ENCODE data around the gene DDX53. TPM values are rescaled to one million over a fixed set of nuclear protein-coding genes. Genes with fewer than 3 reads are reported as not detected.

The DDX53 gene
- total RNA-seq (2014; rRNA removed; shearing (Covaris generic)) = not detected in 2 replicates

DNA sequence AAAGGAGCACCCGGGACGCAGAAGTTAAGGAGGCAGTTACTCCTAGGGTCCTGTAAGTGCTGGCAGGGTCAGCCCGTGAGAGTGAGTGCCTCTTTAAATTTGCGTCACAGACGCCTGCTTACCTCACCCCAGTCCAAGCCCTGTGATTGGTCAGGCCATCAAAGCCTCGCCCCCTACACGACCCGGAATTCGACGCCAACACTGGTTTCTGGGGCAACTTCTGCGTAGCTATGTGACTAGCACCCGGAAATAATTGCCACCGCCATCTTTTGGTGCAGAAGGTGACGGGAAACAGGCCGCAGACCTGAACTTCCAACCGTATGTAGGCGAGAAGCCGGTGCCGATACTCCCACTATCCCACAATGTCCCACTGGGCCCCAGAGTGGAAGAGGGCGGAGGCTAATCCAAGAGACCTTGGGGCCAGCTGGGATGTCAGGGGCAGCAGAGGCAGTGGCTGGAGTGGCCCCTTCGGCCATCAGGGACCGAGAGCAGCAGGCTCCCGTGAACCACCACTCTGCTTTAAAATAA is at the start of gene DDX53:
Gene DDX53, plus strand, starts transcription at position 265 of the 528 bp plus-strand sequence. Its CDS starts 98 bp downstream, at position 363.
- Histone ChIP-seq H3K36me3 (no peaks in the 10 kb centered on the region), H3K27ac (no peak within 1 kb of the TSS), H3K4me3 (no peak within 1 kb of the TSS), H3K27me3 (replicated peaks) (no peaks in the 10 kb centered on the region), H3K4me1 (replicated peaks) (peaks cover 11% of the 10 kb centered on the region), H3K9me3 (replicated peaks) (no peaks in the 10 kb centered on the region)
- no peak for DNase-seq (ENCODE audit: low read depth in 1 of 2, low spot score in 2 of 2)

DNA sequence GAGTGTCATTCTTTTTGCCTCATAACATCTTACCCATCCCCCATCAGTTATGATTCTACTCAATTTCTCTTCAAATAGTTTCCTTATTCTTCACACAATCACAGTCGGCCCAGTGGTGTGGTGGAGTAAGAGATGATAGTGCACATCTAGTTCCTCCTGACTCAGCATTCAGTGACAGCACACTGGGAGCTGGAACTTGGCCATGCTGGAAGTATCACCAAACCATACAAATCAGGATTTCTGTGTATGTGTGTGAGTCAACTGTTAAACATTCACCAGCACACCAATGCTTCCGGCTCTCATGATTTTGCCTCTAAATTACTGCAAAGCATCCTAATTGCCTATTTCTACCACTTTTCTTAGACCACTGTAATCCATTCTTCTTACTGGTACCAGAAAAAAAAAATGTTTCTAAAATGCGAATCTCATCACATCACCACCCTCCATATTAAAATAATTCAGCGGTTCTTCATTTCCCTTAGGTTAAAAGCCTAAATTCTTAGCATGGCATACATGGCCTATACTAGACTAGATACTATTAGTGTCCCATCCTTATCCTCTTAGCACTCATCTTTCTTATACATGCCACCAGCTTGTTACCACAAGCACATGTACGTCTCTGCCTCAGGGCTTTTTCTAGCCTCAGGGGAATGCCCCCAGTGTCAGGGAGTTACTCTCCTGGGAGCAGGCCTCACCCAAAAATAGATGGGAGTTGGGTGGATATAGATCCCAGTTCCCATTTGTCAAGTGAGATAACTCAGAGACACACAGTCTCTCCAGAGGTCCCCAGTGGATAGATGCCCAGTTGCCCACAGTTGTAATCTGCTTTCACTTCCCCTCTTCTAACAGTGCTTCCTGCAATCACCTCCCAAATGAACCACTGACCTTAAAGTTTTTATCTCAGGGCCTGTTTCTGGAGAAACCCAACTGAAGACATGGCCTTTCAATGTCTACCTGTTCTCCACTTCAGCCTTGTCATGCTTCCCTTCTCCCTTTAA is 49.2 kb upstream of the DDX53 start:
- Histone ChIP-seq H3K27me3 (replicated peaks) (no peaks in the 10 kb centered on the region), H3K36me3 (no peaks in the 10 kb centered on the region), H3K9me3 (replicated peaks) (no peaks in the 10 kb centered on the region), H3K4me1 (replicated peaks) (peaks cover 25% of the 10 kb centered on the region), H3K4me3 (no peak overlapping the region), H3K27ac (peak overlapping the region; percentile 86)
- peak; percentile 58 to 67 for DNase-seq (ENCODE audit: low read depth in 1 of 2, low spot score in 2 of 2)

DNA sequence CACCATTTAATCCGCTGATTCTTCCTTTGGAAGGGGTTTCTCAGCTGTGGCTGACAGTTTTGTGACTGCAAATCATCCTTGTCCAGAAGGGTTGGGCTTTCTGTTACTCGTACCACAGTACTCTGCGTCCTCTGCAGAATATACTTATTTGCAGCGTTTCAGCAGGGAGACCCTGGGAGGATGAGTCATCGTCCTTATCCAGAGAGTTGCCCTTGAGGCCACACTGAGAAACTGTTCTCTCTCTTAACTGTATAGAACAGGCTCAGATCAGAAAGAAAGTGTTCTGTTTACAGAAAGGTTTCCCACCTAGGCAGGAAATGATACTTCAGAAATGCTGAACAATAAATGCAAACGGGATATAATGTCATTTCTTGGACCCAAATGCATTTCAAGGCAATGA is 47.8 kb upstream of the DDX53 start:
- Histone ChIP-seq H3K36me3 (no peaks in the 10 kb centered on the region), H3K9me3 (replicated peaks) (no peaks in the 10 kb centered on the region), H3K27me3 (replicated peaks) (no peaks in the 10 kb centered on the region), H3K4me1 (replicated peaks) (peaks cover 25% of the 10 kb centered on the region), H3K4me3 (no peak overlapping the region), H3K27ac (no peak overlapping the region)
- DNase-seq (ENCODE audit: low read depth in 1 of 2, low spot score in 2 of 2) = peak; percentile 29 to 42

DNA sequence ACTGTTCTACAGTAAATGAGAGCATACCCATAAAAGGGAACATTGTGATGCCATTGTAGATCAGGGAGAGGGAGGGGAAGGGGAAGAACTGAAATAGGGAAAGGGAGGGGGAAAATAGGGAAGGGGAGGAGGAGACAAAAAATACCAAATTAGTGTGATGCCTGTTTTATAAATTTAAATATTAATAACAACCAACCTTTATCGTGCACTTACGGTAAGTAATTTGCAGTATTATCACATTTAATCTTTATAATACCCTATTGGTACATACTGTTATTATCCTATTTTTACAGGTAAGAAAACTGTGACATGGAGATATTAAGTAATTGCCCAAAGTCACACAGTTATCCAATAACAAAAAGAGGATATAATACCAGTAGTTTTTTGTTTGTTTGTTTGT is 41.5 kb upstream of the DDX53 start:
- H3K27me3 ChIP-seq (replicated peaks) = no peaks in the 10 kb centered on the region
- no peaks in the 10 kb centered on the region for H3K36me3 ChIP-seq
- no peaks in the 10 kb centered on the region for H3K4me1 ChIP-seq (replicated peaks)
- no peaks in the 10 kb centered on the region for H3K9me3 ChIP-seq (replicated peaks)
- no peak for DNase-seq (ENCODE audit: low read depth in 1 of 2, low spot score in 2 of 2)
- no peak overlapping the region for H3K27ac ChIP-seq
- no peak overlapping the region for H3K4me3 ChIP-seq

DNA sequence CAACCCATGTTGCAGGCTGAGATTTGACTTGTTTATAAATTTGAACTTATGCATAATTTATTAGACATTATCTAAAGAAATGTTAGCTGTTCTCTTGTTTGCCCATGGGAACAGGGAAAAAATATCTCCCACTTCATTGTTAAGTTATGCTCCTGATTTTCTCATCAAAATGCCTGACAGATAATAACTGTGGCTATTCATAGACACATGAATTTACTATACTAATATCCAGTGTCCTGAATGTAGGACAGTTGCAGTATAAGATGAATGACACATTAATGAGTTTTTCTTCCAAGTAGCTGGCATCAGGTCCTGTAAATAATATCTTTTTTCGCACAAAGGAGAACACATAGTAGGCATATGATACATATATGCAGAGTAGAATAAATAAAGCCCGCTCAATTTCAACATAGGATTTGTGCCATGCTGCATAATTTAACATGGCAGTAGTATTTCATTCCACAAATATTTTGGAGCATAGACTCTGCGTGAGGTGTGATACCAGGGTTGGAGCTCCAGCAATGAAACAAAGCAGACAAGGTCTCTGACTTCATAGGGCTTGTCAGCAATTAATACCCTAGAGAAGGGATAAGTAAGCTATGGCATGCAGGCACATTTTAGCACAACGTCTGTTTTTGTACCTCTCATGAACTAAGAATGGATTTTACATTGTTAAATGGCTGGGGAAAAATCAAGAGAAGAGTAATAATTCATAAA is 40.4 kb upstream of the DDX53 start:
- H3K36me3 ChIP-seq = no peaks in the 10 kb centered on the region
- H3K27me3 ChIP-seq (replicated peaks) = no peaks in the 10 kb centered on the region
- no peaks in the 10 kb centered on the region for H3K4me1 ChIP-seq (replicated peaks)
- H3K9me3 ChIP-seq (replicated peaks) = no peaks in the 10 kb centered on the region
- no peak for DNase-seq (ENCODE audit: low read depth in 1 of 2, low spot score in 2 of 2)
- H3K27ac ChIP-seq = no peak overlapping the region
- no peak overlapping the region for H3K4me3 ChIP-seq

DNA sequence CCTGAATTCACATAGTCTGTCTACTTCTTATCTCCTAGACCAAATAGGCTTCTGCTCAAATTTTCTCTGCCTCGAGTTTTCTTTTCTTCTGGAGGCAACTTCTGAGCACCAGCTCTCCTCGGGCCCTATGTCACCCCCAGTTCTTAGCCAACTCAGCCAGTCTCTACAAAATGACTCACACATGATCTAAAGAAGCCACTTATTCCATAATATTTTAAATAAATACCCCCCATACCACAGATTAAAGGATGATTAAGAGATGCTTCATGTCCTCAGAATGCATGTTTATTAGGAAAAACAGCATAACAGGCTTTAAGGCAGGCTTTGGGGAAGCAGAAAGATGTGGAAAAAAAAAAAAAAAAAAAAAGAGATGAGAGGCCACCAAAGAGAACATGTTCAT is 36.6 kb upstream of the DDX53 start:
- Histone ChIP-seq H3K9me3 (replicated peaks) (no peaks in the 10 kb centered on the region), H3K36me3 (no peaks in the 10 kb centered on the region), H3K4me1 (replicated peaks) (no peaks in the 10 kb centered on the region), H3K4me3 (no peak overlapping the region), H3K27ac (no peak overlapping the region), H3K27me3 (replicated peaks) (no peaks in the 10 kb centered on the region)
- no peak for DNase-seq (ENCODE audit: low read depth in 1 of 2, low spot score in 2 of 2)

DNA sequence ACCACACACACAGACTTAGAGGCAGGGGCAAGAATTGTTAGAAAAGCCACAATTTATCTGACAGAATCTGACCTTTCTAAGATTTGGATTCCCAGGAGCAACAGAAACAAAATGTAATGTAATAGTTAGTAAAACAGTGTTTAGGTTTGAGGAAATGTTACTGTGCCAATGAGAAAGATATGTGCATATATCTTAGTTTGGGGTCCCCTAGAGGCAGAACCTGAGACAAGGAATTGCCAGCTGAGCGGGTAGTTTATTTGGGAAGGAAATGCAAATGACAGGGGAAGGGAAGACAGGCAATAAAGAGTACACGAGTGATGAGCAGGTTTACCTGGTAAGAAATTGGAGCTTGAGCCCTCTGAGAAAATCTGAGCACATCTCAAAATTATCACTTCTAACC is 31.3 kb upstream of the DDX53 start:
- Histone ChIP-seq H3K9me3 (replicated peaks) (no peaks in the 10 kb centered on the region), H3K4me1 (replicated peaks) (peaks cover 13% of the 10 kb centered on the region; the same call in 1 of the 2 replicates), H3K27me3 (replicated peaks) (no peaks in the 10 kb centered on the region), H3K36me3 (no peaks in the 10 kb centered on the region), H3K4me3 (no peak overlapping the region), H3K27ac (peak overlapping the region; percentile 56; the same call in 1 of the 2 replicates)
- DNase-seq (ENCODE audit: low read depth in 1 of 2, low spot score in 2 of 2) = no peak

DNA sequence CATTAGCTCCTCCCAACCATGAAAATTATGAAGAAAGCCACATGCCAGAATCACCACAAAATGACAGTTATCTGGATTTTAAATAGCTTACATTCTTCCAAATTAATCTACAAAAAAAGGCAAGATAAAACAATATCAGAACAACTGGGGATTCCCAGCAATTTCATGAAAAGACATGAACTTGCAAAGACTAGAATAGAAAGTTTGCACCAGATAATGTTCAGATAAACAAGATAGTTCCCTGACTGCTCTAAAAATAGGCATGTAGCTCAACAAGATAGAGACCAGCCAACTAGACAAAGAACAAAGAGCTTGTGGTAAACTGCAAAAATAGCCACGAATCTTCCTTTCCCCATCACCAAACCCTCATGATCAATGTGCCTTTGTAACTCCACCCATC is 30.3 kb upstream of the DDX53 start:
- Histone ChIP-seq H3K4me1 (replicated peaks) (peaks cover 13% of the 10 kb centered on the region; the same call in 1 of the 2 replicates), H3K27ac (peak overlapping the region; percentile 60), H3K36me3 (no peaks in the 10 kb centered on the region), H3K27me3 (replicated peaks) (no peaks in the 10 kb centered on the region), H3K4me3 (no peak overlapping the region), H3K9me3 (replicated peaks) (no peaks in the 10 kb centered on the region)
- DNase-seq (ENCODE audit: low read depth in 1 of 2, low spot score in 2 of 2) = peak in 1 of 2 experiments; percentile 41

DNA sequence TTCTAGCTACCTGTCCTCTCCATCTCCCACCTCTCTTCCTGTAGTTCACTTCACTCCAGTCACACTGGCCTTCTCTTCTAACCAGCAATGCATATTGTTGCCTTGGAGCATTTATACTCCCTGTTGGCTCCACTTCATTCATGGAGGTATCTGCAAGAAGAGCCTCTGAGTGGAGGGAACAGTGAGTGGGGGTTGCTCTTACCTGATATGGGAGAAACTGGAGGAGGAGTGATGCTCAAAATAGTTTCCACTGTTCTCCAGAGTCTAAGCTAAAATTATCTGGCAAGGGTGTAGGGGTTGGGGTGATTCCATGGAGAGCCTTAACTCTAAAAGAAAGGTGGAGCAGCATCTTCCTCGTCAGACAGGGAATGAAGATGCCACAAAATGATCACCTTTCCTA is 28.9 kb upstream of the DDX53 start:
- no peaks in the 10 kb centered on the region for H3K27me3 ChIP-seq (replicated peaks)
- H3K36me3 ChIP-seq = no peaks in the 10 kb centered on the region
- H3K27ac ChIP-seq = no peak overlapping the region
- DNase-seq (ENCODE audit: low read depth in 1 of 2, low spot score in 2 of 2) = no peak
- H3K9me3 ChIP-seq (replicated peaks) = no peaks in the 10 kb centered on the region
- no peak overlapping the region for H3K4me3 ChIP-seq
- peaks cover 13% of the 10 kb centered on the region; the same call in 1 of the 2 replicates for H3K4me1 ChIP-seq (replicated peaks)

DNA sequence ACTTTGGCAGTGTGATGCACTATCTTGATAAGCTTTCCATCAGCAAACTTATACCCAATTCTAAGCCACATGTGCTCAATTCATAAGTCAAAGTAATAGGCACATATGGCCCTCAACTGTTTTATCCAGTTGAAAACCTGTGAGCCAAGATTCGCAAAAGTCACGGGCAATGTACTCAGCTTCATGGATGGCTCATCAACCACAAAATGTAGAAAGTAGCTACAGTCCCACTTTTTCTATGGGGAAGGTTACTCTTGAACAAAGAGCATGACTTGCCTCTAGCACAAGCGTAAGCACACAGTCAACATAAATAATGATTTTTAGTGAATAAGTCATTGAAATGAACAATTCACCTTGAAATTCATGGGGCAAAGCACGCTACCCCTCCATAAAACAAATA is 25.1 kb upstream of the DDX53 start:
- no peak for DNase-seq (ENCODE audit: low read depth in 1 of 2, low spot score in 2 of 2)
- no peaks in the 10 kb centered on the region for H3K27me3 ChIP-seq (replicated peaks)
- H3K4me3 ChIP-seq = no peak overlapping the region
- H3K27ac ChIP-seq = no peak overlapping the region
- 0 out of 2 replicates have a peak, but pooled peaks cover 5% of the 10 kb centered on the region for H3K4me1 ChIP-seq (replicated peaks)
- H3K36me3 ChIP-seq = no peaks in the 10 kb centered on the region
- H3K9me3 ChIP-seq (replicated peaks) = no peaks in the 10 kb centered on the region

DNA sequence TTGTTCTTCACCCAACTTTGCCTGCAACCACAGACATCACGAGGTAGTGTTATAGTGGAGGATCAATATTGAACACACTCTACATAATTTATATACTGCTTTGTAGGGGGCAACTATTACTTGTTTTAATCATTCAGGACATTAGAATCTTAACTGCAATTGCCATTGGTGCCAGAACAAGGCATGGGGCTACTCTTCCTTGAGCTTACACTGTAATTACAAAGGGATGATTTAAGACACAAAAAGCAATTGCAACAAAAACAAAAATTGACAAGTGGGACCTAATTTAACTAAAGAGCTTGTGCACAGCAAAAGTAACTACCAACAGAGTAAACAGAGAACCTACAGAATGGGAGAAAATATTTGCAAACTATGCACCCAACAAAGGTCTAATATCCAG is 24.0 kb upstream of the DDX53 start:
- Histone ChIP-seq H3K36me3 (no peaks in the 10 kb centered on the region), H3K27me3 (replicated peaks) (no peaks in the 10 kb centered on the region), H3K4me1 (replicated peaks) (no peaks in the 10 kb centered on the region), H3K9me3 (replicated peaks) (no peaks in the 10 kb centered on the region), H3K4me3 (no peak overlapping the region), H3K27ac (no peak overlapping the region)
- DNase-seq (ENCODE audit: low read depth in 1 of 2, low spot score in 2 of 2) = no peak

DNA sequence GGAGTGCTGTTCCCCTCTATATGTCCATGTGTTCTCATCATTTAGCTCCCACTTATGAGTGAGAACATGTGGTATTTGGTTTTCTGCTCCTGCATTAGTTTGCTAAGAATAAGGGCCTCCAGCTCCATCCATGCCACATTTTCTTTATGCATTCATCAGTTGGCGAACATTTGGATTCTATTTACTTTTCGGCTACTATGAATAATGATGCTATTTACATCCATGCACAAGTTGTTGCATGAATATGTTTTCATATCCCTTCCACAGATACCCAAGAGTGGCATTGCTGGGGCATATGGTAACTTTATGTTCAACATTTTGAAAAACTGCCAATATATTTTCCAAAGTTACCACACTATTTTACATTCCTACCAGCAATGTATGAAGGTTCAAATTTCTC is 13.8 kb upstream of the DDX53 start:
- no peak overlapping the region for H3K4me3 ChIP-seq
- H3K36me3 ChIP-seq = no peaks in the 10 kb centered on the region
- no peak for DNase-seq (ENCODE audit: low read depth in 1 of 2, low spot score in 2 of 2)
- no peaks in the 10 kb centered on the region for H3K9me3 ChIP-seq (replicated peaks)
- peaks cover 5% of the 10 kb centered on the region; the same call in 1 of the 2 replicates for H3K4me1 ChIP-seq (replicated peaks)
- H3K27me3 ChIP-seq (replicated peaks) = no peaks in the 10 kb centered on the region
- no peak overlapping the region for H3K27ac ChIP-seq

DNA sequence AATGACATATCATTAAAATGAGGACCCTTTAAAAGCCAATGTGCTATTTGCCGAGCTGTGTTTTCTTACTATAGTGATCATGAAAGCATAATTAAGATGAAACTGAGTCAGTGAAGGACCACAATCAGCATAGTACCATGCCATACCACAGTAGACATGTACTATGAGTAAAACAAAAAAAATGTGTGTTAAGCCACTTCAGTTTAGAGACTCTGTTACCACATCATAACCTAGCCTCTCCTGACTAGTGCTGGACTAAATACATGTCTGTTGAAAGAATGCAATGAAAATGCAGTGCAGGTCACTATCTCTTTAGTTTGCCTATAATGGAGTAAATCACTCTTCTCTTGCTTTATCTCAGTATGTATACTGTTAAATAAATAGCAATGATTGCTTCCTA is 12.3 kb upstream of the DDX53 start:
- no peak overlapping the region for H3K27ac ChIP-seq
- H3K27me3 ChIP-seq (replicated peaks) = no peaks in the 10 kb centered on the region
- no peaks in the 10 kb centered on the region for H3K9me3 ChIP-seq (replicated peaks)
- H3K36me3 ChIP-seq = no peaks in the 10 kb centered on the region
- DNase-seq (ENCODE audit: low read depth in 1 of 2, low spot score in 2 of 2) = no peak
- no peak overlapping the region for H3K4me3 ChIP-seq
- H3K4me1 ChIP-seq (replicated peaks) = peaks cover 5% of the 10 kb centered on the region; the same call in 1 of the 2 replicates

DNA sequence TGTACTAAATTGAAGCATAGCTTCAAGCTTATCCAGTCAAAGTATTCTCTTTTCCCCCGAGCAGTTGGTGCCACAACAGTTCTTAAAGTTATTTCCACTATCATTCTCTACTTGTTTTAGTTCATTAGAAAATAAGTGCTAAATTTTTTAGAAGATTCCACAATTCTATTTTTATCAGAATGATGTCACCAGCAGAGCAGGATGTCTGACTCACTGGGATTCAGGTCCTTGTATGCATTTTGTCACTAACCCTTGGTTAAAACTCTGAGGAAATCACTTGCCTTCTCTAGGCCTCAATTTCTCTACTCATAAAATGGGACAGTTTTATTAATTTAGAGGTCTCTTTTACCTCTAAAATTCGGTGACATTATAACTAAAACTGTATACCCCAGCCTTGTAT is 3.4 kb downstream of the DDX53 start:
- no peaks in the 10 kb centered on the region for H3K36me3 ChIP-seq
- H3K9me3 ChIP-seq (replicated peaks) = no peaks in the 10 kb centered on the region
- H3K4me1 ChIP-seq (replicated peaks) = peaks cover 7% of the 10 kb centered on the region
- DNase-seq (ENCODE audit: low read depth in 1 of 2, low spot score in 2 of 2) = peak in 1 of 2 experiments; percentile 23
- H3K27ac ChIP-seq = peak overlapping the region; percentile 58
- no peaks in the 10 kb centered on the region for H3K27me3 ChIP-seq (replicated peaks)
- H3K4me3 ChIP-seq = no peak overlapping the region
